ENCODE data around the gene SEH1L.

DNA sequence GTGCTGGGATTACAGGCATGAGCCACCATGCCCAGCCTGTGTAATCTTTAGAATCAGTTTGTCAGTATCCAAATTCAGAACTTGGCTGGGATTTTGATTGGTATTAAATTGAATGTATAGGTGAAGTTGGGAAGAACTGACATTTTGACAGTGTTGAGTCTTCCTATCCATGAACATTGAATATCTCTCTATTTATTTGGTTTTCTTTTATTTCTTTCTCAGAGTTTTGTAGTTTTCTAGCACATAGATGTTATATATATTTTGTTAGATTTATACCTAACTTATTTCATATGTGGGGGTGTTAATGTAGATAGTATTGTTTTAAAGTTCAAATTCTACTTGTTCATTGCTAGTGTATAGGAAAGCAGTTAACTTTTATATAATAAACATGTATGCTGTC lies 74.8 kb downstream of the SEH1L start:
- TF ChIP-seq SETDB1 (IDR thresholded peaks at IDR 0.05; ENCODE audit: insufficient read length, low read length) (no peak), MZF1 (tag by site-specific recombination; IDR thresholded peaks at IDR 0.05; ENCODE audit: borderline replicate concordance) (no peak), ZNF488 (tag by site-specific recombination; IDR thresholded peaks at IDR 0.05) (no peak)
- TF ChIP-seq, protein P1, sequence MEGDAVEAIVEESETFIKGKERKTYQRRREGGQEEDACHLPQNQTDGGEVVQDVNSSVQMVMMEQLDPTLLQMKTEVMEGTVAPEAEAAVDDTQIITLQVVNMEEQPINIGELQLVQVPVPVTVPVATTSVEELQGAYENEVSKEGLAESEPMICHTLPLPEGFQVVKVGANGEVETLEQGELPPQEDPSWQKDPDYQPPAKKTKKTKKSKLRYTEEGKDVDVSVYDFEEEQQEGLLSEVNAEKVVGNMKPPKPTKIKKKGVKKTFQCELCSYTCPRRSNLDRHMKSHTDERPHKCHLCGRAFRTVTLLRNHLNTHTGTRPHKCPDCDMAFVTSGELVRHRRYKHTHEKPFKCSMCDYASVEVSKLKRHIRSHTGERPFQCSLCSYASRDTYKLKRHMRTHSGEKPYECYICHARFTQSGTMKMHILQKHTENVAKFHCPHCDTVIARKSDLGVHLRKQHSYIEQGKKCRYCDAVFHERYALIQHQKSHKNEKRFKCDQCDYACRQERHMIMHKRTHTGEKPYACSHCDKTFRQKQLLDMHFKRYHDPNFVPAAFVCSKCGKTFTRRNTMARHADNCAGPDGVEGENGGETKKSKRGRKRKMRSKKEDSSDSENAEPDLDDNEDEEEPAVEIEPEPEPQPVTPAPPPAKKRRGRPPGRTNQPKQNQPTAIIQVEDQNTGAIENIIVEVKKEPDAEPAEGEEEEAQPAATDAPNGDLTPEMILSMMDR (tag by site-specific recombination; IDR thresholded peaks at IDR 0.05) = no peak

Measured in HEK293 (cell line).